ENCODE results near the gene TBC1D7. TPM values are rescaled to one million over a fixed set of nuclear protein-coding genes. Genes with fewer than 3 reads are reported as not detected.

Gene TBC1D7
- total RNA-seq, 1 experiment from 2014 or later, result 152 TPM

GRCh38 chr6:13260831-13261230 is 67.5 kb downstream of the TBC1D7 start:
- ChIA-PET POLR2A (no interaction called here), CTCF (no interaction called here)
- H3K4me3 Mint-ChIP-seq (ENCODE audit: unreplicated experiment), result no peak overlapping the region

GRCh38 chr6:13260101-13260598 is 68.2 kb downstream of the TBC1D7 start:
- Histone ChIP-seq H3K36me3 (ENCODE audit: control insufficient read depth, insufficient read depth, low read length) (no peaks in the 10 kb centered on the region), H3K27me3 (replicated peaks; ENCODE audit: control insufficient read depth, insufficient read depth, low read length) (no peaks in the 10 kb centered on the region), H3K4me3 (ENCODE audit: low read depth, low read length) (no peak overlapping the region), H3K9me3 (no peaks in the 10 kb centered on the region), H3K4me1 (peaks cover 5% of the 10 kb centered on the region; the same call in 1 of the 2 replicates)
- intact Hi-C loops (cut with micrococcal nuclease; ENCODE audit: unreplicated experiment), result no loop called here
- Mint-ChIP-seq H3K4me1 (ENCODE audit: low read depth, unreplicated experiment) (peaks cover 21% of the 10 kb centered on the region), H3K27ac (ENCODE audit: unreplicated experiment) (no peak overlapping the region), H3K27me3 (ENCODE audit: insufficient read depth, unreplicated experiment) (no peaks in the 10 kb centered on the region), H3K4me3 (ENCODE audit: unreplicated experiment) (no peak overlapping the region), H3K36me3 (ENCODE audit: insufficient read depth, unreplicated experiment) (no peaks in the 10 kb centered on the region), H3K9me3 (ENCODE audit: unreplicated experiment) (peaks cover 11% of the 10 kb centered on the region)
- BruUV-seq (replicated peaks), result no TSS peak
- POLR2A ChIA-PET, result no interaction called here
- DNase-seq, result no peak
- CTCF ChIA-PET, result no interaction called here
- no peak for TF ChIP-seq CTCF (IDR thresholded peaks at IDR 0.05; ENCODE audit: insufficient read depth in 1 of 2, low read depth in 1 of 2, low read length in 1 of 2, severe bottlenecking in 1 of 2, unreplicated experiment in 1 of 2)

More at GRCh38 chr6:13260831-13261230, 67.5 kb downstream of the TBC1D7 start:
- H3K4me1 ChIP-seq, result peaks cover 5% of the 10 kb centered on the region; the same call in 1 of the 2 replicates
- H3K36me3 ChIP-seq (ENCODE audit: control insufficient read depth, insufficient read depth, low read length), result no peaks in the 10 kb centered on the region
- TF ChIP-seq CTCF (IDR thresholded peaks at IDR 0.05; ENCODE audit: insufficient read depth in 1 of 2, low read depth in 1 of 2, low read length in 1 of 2, severe bottlenecking in 1 of 2, unreplicated experiment in 1 of 2), result no peak
- H3K27me3 ChIP-seq (replicated peaks; ENCODE audit: control insufficient read depth, insufficient read depth, low read length), result no peaks in the 10 kb centered on the region
- H3K9me3 ChIP-seq, result no peaks in the 10 kb centered on the region
- no peaks in the 10 kb centered on the region for H3K36me3 Mint-ChIP-seq (ENCODE audit: insufficient read depth, unreplicated experiment)
- no TSS peak for BruUV-seq (replicated peaks)
- H3K4me3 ChIP-seq (ENCODE audit: low read depth, low read length), result no peak overlapping the region
- peaks cover 21% of the 10 kb centered on the region for H3K4me1 Mint-ChIP-seq (ENCODE audit: low read depth, unreplicated experiment)
- intact Hi-C loops (cut with micrococcal nuclease; ENCODE audit: unreplicated experiment), result no loop called here
- H3K27me3 Mint-ChIP-seq (ENCODE audit: insufficient read depth, unreplicated experiment), result no peaks in the 10 kb centered on the region
- DNase-seq, result no peak
- no peak overlapping the region for H3K27ac Mint-ChIP-seq (ENCODE audit: unreplicated experiment)
- H3K9me3 Mint-ChIP-seq (ENCODE audit: unreplicated experiment), result peaks cover 12% of the 10 kb centered on the region

- H3K4me1 ChIP-seq, result peaks cover 5% of the 10 kb centered on the region; the same call in 1 of the 2 replicates
- intact Hi-C loops (cut with micrococcal nuclease; ENCODE audit: unreplicated experiment), result no loop called here
- ChIA-PET CTCF (no interaction called here), POLR2A (no interaction called here)
- Mint-ChIP-seq H3K4me1 (ENCODE audit: low read depth, unreplicated experiment) (peaks cover 21% of the 10 kb centered on the region), H3K27me3 (ENCODE audit: insufficient read depth, unreplicated experiment) (no peaks in the 10 kb centered on the region), H3K4me3 (ENCODE audit: unreplicated experiment) (no peak overlapping the region), H3K27ac (ENCODE audit: unreplicated experiment) (no peak overlapping the region), H3K9me3 (ENCODE audit: unreplicated experiment) (peaks cover 11% of the 10 kb centered on the region), H3K36me3 (ENCODE audit: insufficient read depth, unreplicated experiment) (no peaks in the 10 kb centered on the region)
- H3K4me3 ChIP-seq (ENCODE audit: low read depth, low read length), result no peak overlapping the region
- no peaks in the 10 kb centered on the region for H3K27me3 ChIP-seq (replicated peaks; ENCODE audit: control insufficient read depth, insufficient read depth, low read length)
- no peak for TF ChIP-seq CTCF (IDR thresholded peaks at IDR 0.05; ENCODE audit: insufficient read depth in 1 of 2, low read depth in 1 of 2, low read length in 1 of 2, severe bottlenecking in 1 of 2, unreplicated experiment in 1 of 2)
- H3K36me3 ChIP-seq (ENCODE audit: control insufficient read depth, insufficient read depth, low read length), result no peaks in the 10 kb centered on the region
- no peak for DNase-seq
- H3K9me3 ChIP-seq, result no peaks in the 10 kb centered on the region
- BruUV-seq (replicated peaks), result no TSS peak
These were observed 68.9 kb downstream of the TBC1D7 start for GRCh38 chr6:13259393-13259792.

All from Caco-2 (cell line).